Neutrophil (primary cell): ENCODE data around the gene HOXC6.

Source experiments
- H3K27ac ChIP-seq: fragments of 200-600 bp; sonication (generic); 2 replicates; pipeline ENCODE4 v1.5.1; 2016; ENCODE audit warnings: mild to moderate bottlenecking, moderate library complexity
- H3K27me3 ChIP-seq: fragments of 200-600 bp; sonication (generic); 2 replicates; pipeline ENCODE4 v1.6.0; 2016; ENCODE audit warnings: mild to moderate bottlenecking
- H3K36me3 ChIP-seq: fragments of 200-600 bp; sonication (generic); 2 replicates; pipeline ENCODE4 v1.5.1; 2017
- H3K4me1 ChIP-seq, 2 experiments: fragments of 200-600 bp in 1 of 2; sonication (generic) in 1 of 2; 1 replicate in 1 of 2; 2 replicates in 1 of 2; pipeline versions ENCODE4 v1.5.1 to v1.6.1; 2013 to 2016; ENCODE audit warnings: low read depth in 1 of 2, low read length in 1 of 2, mild to moderate bottlenecking in 1 of 2, moderate library complexity in 1 of 2; ENCODE audit not compliant: control insufficient read depth in 1 of 2, insufficient read depth in 1 of 2
- H3K4me3 ChIP-seq, 2 experiments: fragments of 200-600 bp in 1 of 2; sonication (generic) in 1 of 2; 1 replicate in 1 of 2; 2 replicates in 1 of 2; pipeline ENCODE4 v1.5.1; 2013 to 2016; ENCODE audit warnings: low read depth in 1 of 2, low read length in 1 of 2, mild to moderate bottlenecking in 1 of 2, moderate library complexity in 1 of 2
- H3K9me3 ChIP-seq: fragments of 200-600 bp; sonication (generic); 2 replicates; pipeline ENCODE4 v1.5.1; 2016
- TF ChIP-seq, protein P1 (sequence below): fragments of 200-600 bp; sonication (generic); IDR thresholded peaks from 2 replicates; pipeline ENCODE4 v1.5.1; 2016; ENCODE audit warnings: antibody characterized with exemption

HOXC6 gene

GRCh38 chr12:54028314-54029201 is at the start of gene HOXC6:
Gene HOXC6 (plus strand): TSS chr12:54028440. CDS start chr12:54028522, 82 bp downstream.
- Histone ChIP-seq H3K36me3 (no peaks in the 10 kb centered on the region), H3K4me1 (no peaks in the 10 kb centered on the region), H3K27me3 (peaks cover 100% of the 10 kb centered on the region), H3K27ac (no peak within 1 kb of the TSS), H3K9me3 (peaks cover 7% of the 10 kb centered on the region), H3K4me3 (no peak within 1 kb of the TSS)
- TF ChIP-seq, protein P1, sequence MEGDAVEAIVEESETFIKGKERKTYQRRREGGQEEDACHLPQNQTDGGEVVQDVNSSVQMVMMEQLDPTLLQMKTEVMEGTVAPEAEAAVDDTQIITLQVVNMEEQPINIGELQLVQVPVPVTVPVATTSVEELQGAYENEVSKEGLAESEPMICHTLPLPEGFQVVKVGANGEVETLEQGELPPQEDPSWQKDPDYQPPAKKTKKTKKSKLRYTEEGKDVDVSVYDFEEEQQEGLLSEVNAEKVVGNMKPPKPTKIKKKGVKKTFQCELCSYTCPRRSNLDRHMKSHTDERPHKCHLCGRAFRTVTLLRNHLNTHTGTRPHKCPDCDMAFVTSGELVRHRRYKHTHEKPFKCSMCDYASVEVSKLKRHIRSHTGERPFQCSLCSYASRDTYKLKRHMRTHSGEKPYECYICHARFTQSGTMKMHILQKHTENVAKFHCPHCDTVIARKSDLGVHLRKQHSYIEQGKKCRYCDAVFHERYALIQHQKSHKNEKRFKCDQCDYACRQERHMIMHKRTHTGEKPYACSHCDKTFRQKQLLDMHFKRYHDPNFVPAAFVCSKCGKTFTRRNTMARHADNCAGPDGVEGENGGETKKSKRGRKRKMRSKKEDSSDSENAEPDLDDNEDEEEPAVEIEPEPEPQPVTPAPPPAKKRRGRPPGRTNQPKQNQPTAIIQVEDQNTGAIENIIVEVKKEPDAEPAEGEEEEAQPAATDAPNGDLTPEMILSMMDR = no peak

- no peaks in the 10 kb centered on the region for H3K36me3 ChIP-seq
- TF ChIP-seq, protein P1 = no peak
- peaks cover 100% of the 10 kb centered on the region for H3K27me3 ChIP-seq
- H3K27ac ChIP-seq = no peak overlapping the region
- H3K4me1 ChIP-seq = peaks cover under 1 to 25% of the 10 kb centered on the region in 2 experiments
- no peak overlapping the region for H3K4me3 ChIP-seq
- no peaks in the 10 kb centered on the region for H3K9me3 ChIP-seq
Observed at GRCh38 chr12:53978477-53979356, 49.5 kb upstream of the HOXC6 start.

GRCh38 chr12:53980104-53980801 is 48.0 kb upstream of the HOXC6 start:
- Histone ChIP-seq H3K9me3 (no peaks in the 10 kb centered on the region), H3K4me3 (no peak overlapping the region), H3K36me3 (no peaks in the 10 kb centered on the region), H3K27ac (no peak overlapping the region), H3K4me1 (peaks cover 8 to 24% of the 10 kb centered on the region in 2 experiments), H3K27me3 (peaks cover 100% of the 10 kb centered on the region)
- TF ChIP-seq, protein P1 = no peak

DNA sequence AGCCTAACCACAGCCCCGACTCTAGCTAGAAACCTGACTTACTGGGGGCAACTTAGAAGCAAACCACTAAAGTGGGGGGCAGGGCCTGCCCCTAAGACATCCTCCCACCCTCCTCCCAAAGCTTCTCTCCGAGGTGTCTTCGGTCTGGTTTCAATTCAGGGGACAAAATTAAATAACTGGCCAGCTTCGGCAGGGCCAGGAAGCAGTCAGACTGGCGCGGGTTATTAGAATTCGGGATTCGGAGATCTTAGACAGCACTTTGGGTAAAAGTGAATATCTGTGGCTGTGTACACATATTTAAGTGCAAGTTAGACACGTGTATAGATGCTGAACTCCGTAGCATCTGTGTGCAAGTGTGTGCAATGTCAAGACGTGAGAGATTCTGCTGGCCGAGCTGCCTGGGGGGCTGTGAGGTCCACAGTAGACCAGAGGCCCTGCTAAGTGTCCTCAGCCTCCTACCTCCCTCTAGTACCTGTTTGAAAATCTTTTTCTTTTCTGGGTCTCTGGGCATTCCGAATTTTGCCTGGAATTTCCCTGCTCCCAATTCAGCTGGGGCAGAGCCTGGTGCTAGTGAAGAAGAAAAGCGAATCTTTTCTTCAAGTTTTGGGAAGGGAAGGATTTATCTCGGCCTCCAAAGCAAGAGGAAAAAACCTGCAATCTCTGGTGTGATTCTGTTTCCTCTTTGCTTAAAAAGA is 47.3 kb upstream of the HOXC6 start:
- Histone ChIP-seq H3K9me3 (no peaks in the 10 kb centered on the region), H3K4me3 (no peak overlapping the region), H3K27ac (no peak overlapping the region), H3K36me3 (no peaks in the 10 kb centered on the region), H3K27me3 (peaks cover 100% of the 10 kb centered on the region), H3K4me1 (peaks cover 15 to 28% of the 10 kb centered on the region in 2 experiments)
- TF ChIP-seq, protein P1 = no peak
